HepG2 (cell line): ENCODE data around the gene UTP11. TPM values are rescaled to one million over a fixed set of nuclear protein-coding genes. Genes with fewer than 3 reads are reported as not detected.

Experiments
- EP300 ChIP-seq, 3 experiments: sonication (generic) in 1 of 3; formaldehyde crosslinking in 1 of 3; IDR thresholded peaks; 2 replicates each; pipeline versions ENCODE4 v1.5.1 to v1.6.1; 2011 to 2020; ENCODE audit warnings: low read depth in 2 of 3, low read length in 2 of 3, borderline replicate concordance in 1 of 3, improper control_type of control experiment in 1 of 3, mild to moderate bottlenecking in 1 of 3, missing genetic modification reagents in 1 of 3, moderate library complexity in 1 of 3
- GTF3A ChIP-seq: sonication (generic); formaldehyde crosslinking; conservative IDR thresholded peaks from 2 replicates; pipeline ENCODE4 v1.4.0; 2020; ENCODE audit warnings: mild to moderate bottlenecking, missing genetic modification reagents
- HMG20A ChIP-seq: IDR thresholded peaks from 2 replicates; pipeline ENCODE4 v1.6.1; 2016; ENCODE audit warnings: borderline replicate concordance
- HNRNPH1 ChIP-seq: fragments of 200-400 bp; formaldehyde crosslinking; optimal IDR thresholded peaks from 2 replicates; pipeline ENCODE3; 2017; ENCODE audit warnings: mild to moderate bottlenecking, low read depth, low read length
- MAF1 ChIP-seq: sonication (generic); formaldehyde crosslinking; IDR thresholded peaks from 2 replicates; pipeline ENCODE4 v1.5.0; 2020; ENCODE audit warnings: missing genetic modification reagents, borderline replicate concordance
- NFE2L2 ChIP-seq: fragments of 150-350 bp; IDR thresholded peaks from 2 replicates; pipeline ENCODE4 v1.6.1; 2014; ENCODE audit warnings: low read length
- SKI ChIP-seq: fragments of 450-650 bp; IDR thresholded peaks from one replicate; pipeline ENCODE4 v1.6.1; 2018; ENCODE audit warnings: mild to moderate bottlenecking; ENCODE audit not compliant: partially characterized antibody
- THAP9 ChIP-seq: sonication (generic); formaldehyde crosslinking; IDR thresholded peaks from 2 replicates; pipeline ENCODE4; 2020; ENCODE audit warnings: missing genetic modification reagents, mild to moderate bottlenecking, borderline replicate concordance
- ZBTB40 ChIP-seq, 2 experiments: fragments of 450-650 bp in 1 of 2; sonication (generic) in 1 of 2; formaldehyde crosslinking in 1 of 2; IDR thresholded peaks; 2 replicates each; pipeline versions ENCODE4 v1.6.1 to v1.8.0; 2016 to 2022; ENCODE audit warnings: antibody characterized with exemption in 1 of 2, mild to moderate bottlenecking in 1 of 2, missing genetic modification reagents in 1 of 2
- ZNF264 ChIP-seq: sonication (generic); formaldehyde crosslinking; IDR thresholded peaks from 2 replicates; pipeline ENCODE4 v1.4.0; 2020; ENCODE audit warnings: missing genetic modification reagents
- ZNF446 ChIP-seq: sonication (generic); formaldehyde crosslinking; IDR thresholded peaks from 2 replicates; pipeline ENCODE4 v1.5.0; 2020; ENCODE audit warnings: mild to moderate bottlenecking, missing genetic modification reagents
- ZNF510 ChIP-seq: sonication (generic); formaldehyde crosslinking; IDR thresholded peaks from 2 replicates; pipeline ENCODE4 v1.4.0; 2020; ENCODE audit warnings: low read depth, mild to moderate bottlenecking, missing genetic modification reagents
- ZSCAN29 ChIP-seq: sonication (generic); formaldehyde crosslinking; conservative IDR thresholded peaks from 2 replicates; pipeline ENCODE4 v1.4.0; 2020; ENCODE audit warnings: mild to moderate bottlenecking, missing genetic modification reagents
- ZSCAN30 ChIP-seq: sonication (generic); formaldehyde crosslinking; IDR thresholded peaks from 2 replicates; pipeline ENCODE4 v1.5.0; 2020; ENCODE audit warnings: mild to moderate bottlenecking, missing genetic modification reagents
- polyA plus RNA-seq, 8 experiments: library from polyadenylated mRNA; depleted of rRNA in 3 of 8; stranded (reverse) in 7 of 8; unstranded in 1 of 8; fragments of >200 nt; fragmentation: Illumina TruSeq in 4 of 8; extraction: Trizol in 4 of 8; gene quantifications; 2 replicates each; pipeline versions ENCODE4 v1.2.1 to v1.2.3, GENCODE V29; 2011 to 2016; ENCODE audit warnings: low read depth in 4 of 8, missing spikeins in 1 of 8, mixed read lengths in 1 of 8; ENCODE audit not compliant: insufficient read depth in 1 of 8
- total RNA-seq, 5 experiments: library from RNA; depleted of rRNA; stranded (reverse); fragments of >200 nt; fragmentation: Illumina TruSeq; extraction: Trizol; gene quantifications; 2 replicates each; pipeline ENCODE4 v1.2.3, GENCODE V29; 2016; ENCODE audit warnings: low read depth in 1 of 5

The UTP11 gene
- total and polyA plus RNA-seq, 2 of the 13 experiments (the other 11 are each of a cell fraction or from before 2014, with no cell fraction given) = 13.5 to 44.8 TPM

- TF ChIP-seq THAP9 = peak; percentile 88
- TF ChIP-seq HNRNPH1 = no peak
- TF ChIP-seq SKI = no peak
- no peak for TF ChIP-seq EP300 (IDR thresholded peaks at IDR 0.05; ENCODE audit: low read depth in 2 of 2, low read length in 2 of 2)
- peak; percentile 73 for TF ChIP-seq EP300 (CRISPR knock-in tag; IDR thresholded peaks at IDR 0.05; ENCODE audit: borderline replicate concordance)
- TF ChIP-seq ZNF510 (CRISPR knock-in tag) = peak; percentile 92
- peak; percentile 76; the same call in 1 of the 2 replicates for TF ChIP-seq ZNF264
- TF ChIP-seq NFE2L2 = no peak
- peak; percentile 56; the same call in 1 of the 2 replicates for TF ChIP-seq MAF1 (CRISPR knock-in tag)
- 0 out of 2 replicates have a peak, but pooled peaks have one; percentile 70 for TF ChIP-seq GTF3A (CRISPR knock-in tag)
- TF ChIP-seq ZSCAN30 (CRISPR knock-in tag) = peak; percentile 89; the same call in 1 of the 2 replicates
- peak; percentile 82 for TF ChIP-seq ZBTB40 (IDR thresholded peaks at IDR 0.05)
- peak; percentile 96 for TF ChIP-seq ZBTB40 (CRISPR knock-in tag; IDR thresholded peaks at IDR 0.05)
- no peak for TF ChIP-seq ZNF446
- no peak for TF ChIP-seq HMG20A (CRISPR knock-in tag)
- 0 out of 2 replicates have a peak, but pooled peaks have one; percentile 17 for TF ChIP-seq ZSCAN29 (CRISPR knock-in tag)
These were observed at the start of gene UTP11 (continued) for GRCh38 chr1:38012363-38013226.
